ENCODE results near the gene GSTM3.
"Not testable (repeated sequence)": the region's sequence is repeated elsewhere in the genome, so short reads cannot be mapped to it uniquely, and the experiment has no call there.

The GSTM3 gene

DNA sequence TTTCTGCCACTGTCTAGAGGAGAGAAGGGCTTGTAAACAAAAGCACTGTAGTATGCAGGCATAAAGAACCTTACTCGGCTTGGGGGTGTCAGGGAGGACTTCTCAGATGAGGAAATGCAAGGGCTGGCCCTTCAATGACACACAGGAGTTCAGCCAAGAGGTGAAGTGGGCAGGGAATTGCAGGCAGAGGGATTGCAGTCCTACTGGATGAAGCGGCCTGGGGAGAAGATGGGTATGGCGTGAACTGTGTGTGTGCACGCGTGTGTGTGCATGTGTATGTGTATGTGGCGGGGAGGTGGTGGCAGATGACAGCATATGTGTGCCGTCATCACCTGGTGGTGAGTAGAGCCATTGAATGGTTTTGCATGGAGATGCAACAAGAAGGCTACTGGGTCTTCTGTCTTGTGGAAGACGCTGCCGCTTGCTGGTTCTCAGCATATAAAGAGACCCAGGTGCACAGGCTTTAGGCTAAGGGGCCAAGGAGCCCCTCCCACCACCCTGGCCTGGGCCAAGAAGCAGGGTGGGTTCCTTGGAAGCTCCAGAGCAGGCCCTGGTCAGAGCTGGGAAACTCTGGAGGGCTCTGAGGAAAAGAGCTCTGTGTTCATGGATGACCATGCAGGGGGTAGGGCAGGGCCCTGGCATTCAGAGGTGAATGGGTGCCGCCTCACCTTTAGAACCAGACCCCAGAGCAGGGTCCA, 26.9 kb upstream of the GSTM3 start:
- H3F3A ChIP-seq (ENCODE audit: insufficient read depth, low read length), result no peaks in the 10 kb centered on the region
- no peaks in the 10 kb centered on the region for H3K79me2 ChIP-seq (ENCODE audit: insufficient read depth, low read length)
- H3K27ac ChIP-seq (ENCODE audit: low read depth, low read length, poor library complexity, severe bottlenecking), result no peak overlapping the region
- peaks cover 6% of the 10 kb centered on the region for H3K27me3 ChIP-seq (ENCODE audit: insufficient read depth, low read length)
- no peaks in the 10 kb centered on the region for H3K4me1 ChIP-seq (ENCODE audit: insufficient read depth, low read length, severe bottlenecking)
- no peak overlapping the region for H3K4me2 ChIP-seq (ENCODE audit: low read length)
- TF ChIP-seq EZH2 (IDR thresholded peaks at IDR 0.05; ENCODE audit: borderline replicate concordance, low read length), result no peak
- TF ChIP-seq, protein P1, sequence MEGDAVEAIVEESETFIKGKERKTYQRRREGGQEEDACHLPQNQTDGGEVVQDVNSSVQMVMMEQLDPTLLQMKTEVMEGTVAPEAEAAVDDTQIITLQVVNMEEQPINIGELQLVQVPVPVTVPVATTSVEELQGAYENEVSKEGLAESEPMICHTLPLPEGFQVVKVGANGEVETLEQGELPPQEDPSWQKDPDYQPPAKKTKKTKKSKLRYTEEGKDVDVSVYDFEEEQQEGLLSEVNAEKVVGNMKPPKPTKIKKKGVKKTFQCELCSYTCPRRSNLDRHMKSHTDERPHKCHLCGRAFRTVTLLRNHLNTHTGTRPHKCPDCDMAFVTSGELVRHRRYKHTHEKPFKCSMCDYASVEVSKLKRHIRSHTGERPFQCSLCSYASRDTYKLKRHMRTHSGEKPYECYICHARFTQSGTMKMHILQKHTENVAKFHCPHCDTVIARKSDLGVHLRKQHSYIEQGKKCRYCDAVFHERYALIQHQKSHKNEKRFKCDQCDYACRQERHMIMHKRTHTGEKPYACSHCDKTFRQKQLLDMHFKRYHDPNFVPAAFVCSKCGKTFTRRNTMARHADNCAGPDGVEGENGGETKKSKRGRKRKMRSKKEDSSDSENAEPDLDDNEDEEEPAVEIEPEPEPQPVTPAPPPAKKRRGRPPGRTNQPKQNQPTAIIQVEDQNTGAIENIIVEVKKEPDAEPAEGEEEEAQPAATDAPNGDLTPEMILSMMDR (IDR thresholded peaks at IDR 0.05; ENCODE audit: low read length), result no peak
- no peak overlapping the region for H3K9ac ChIP-seq (ENCODE audit: low read length)
- H4K20me1 ChIP-seq (ENCODE audit: insufficient read depth, low read length), result no peaks in the 10 kb centered on the region
- no peaks in the 10 kb centered on the region for H3K9me3 ChIP-seq (ENCODE audit: low read length)
- no peak overlapping the region for H2AFZ ChIP-seq (ENCODE audit: low read length)
- no peaks in the 10 kb centered on the region for H3K9me2 ChIP-seq (ENCODE audit: low read depth, low read length)
- no peaks in the 10 kb centered on the region for H3K36me3 ChIP-seq (ENCODE audit: insufficient read depth, low read length)
- no peak overlapping the region for H3K4me3 ChIP-seq (ENCODE audit: low read depth, low read length, poor library complexity, severe bottlenecking)

DNA sequence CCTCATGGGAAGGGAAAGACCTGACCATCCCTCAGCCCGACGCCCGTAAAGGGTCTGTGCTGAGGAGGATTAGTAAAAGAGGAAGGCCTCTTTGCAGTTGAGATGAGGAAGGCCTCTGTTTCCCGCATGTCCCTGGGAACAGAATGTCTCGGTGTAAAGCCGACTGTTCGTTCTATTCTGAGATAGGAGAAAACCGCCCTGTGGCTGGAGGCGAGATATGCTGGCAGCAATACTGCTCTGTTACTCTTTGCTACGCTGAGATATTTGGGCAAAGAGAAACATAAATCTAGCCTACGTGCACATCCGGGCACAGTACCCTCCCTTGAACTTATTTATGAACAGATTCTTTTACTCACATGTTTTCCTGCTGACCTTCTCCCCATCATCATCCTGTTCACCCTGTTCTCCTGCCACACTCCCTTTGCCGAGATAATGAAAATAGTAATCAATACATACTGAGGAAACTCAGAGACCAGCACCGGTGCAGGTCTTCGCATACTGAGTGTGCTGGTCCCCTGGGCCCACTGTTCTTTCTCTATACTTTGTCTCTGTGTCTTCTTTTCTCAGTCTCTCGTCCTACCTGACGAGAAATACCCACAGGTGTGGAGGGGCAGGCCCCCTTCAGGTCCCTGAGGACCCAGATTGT, 26.3 kb upstream of the GSTM3 start:
- H3K27me3 ChIP-seq (ENCODE audit: insufficient read depth, low read length); H3K9ac ChIP-seq (ENCODE audit: low read length); H3K79me2 ChIP-seq (ENCODE audit: insufficient read depth, low read length); H3K9me2 ChIP-seq (ENCODE audit: low read depth, low read length); H3K9me3 ChIP-seq (ENCODE audit: low read length); H2AFZ ChIP-seq (ENCODE audit: low read length); H3K27ac ChIP-seq (ENCODE audit: low read depth, low read length, poor library complexity, severe bottlenecking); H3K36me3 ChIP-seq (ENCODE audit: insufficient read depth, low read length); H3F3A ChIP-seq (ENCODE audit: insufficient read depth, low read length); H4K20me1 ChIP-seq (ENCODE audit: insufficient read depth, low read length); H3K4me2 ChIP-seq (ENCODE audit: low read length); H3K4me1 ChIP-seq (ENCODE audit: insufficient read depth, low read length, severe bottlenecking); H3K4me3 ChIP-seq (ENCODE audit: low read depth, low read length, poor library complexity, severe bottlenecking): not testable (repeated sequence)

DNA sequence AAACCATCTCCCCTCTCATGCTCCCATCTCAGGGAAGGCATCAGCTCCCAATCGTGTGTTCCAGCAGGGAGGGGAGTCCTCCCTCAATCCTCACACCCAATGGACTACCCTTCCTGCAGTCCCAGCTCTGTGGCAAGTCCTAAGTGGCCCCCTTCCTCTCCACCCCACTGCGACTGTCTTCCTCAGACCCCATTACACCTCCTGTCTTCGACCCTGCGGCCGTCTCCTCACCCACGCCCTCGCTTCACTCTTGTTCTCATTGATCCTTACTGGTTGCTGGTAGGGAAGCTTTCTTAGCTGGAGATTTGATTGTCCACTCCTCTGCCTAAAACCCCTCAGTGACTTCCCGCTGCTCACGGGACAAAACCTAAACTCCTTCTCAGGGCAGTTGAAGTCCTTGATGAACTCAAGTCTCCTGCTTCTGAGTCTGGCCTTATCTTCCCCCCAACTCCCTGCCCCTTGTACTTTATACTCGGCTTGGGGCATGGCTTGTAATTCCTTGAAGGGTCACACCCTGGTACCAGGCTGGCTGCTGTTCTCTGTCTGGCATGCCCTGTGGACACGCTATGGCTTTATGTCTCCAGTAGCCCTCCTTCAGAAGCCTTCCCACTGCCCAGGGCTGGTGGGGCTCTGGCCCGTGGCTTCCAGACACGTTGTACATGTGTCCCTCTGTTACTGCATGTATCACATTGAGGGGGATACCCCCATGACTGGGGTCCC, 25.2 kb upstream of the GSTM3 start:
- no peaks in the 10 kb centered on the region for H4K20me1 ChIP-seq (ENCODE audit: insufficient read depth, low read length)
- H3K36me3 ChIP-seq (ENCODE audit: insufficient read depth, low read length), result no peaks in the 10 kb centered on the region
- H3K9me3 ChIP-seq (ENCODE audit: low read length), result no peaks in the 10 kb centered on the region
- TF ChIP-seq, protein P1 (IDR thresholded peaks at IDR 0.05; ENCODE audit: low read length), result no peak
- TF ChIP-seq EZH2 (IDR thresholded peaks at IDR 0.05; ENCODE audit: borderline replicate concordance, low read length), result no peak
- H3F3A ChIP-seq (ENCODE audit: insufficient read depth, low read length), result no peaks in the 10 kb centered on the region
- peaks cover 6% of the 10 kb centered on the region for H3K27me3 ChIP-seq (ENCODE audit: insufficient read depth, low read length)
- H3K4me3 ChIP-seq (ENCODE audit: low read depth, low read length, poor library complexity, severe bottlenecking), result no peak overlapping the region
- H3K27ac ChIP-seq (ENCODE audit: low read depth, low read length, poor library complexity, severe bottlenecking), result no peak overlapping the region
- H2AFZ ChIP-seq (ENCODE audit: low read length), result no peak overlapping the region
- H3K79me2 ChIP-seq (ENCODE audit: insufficient read depth, low read length), result no peaks in the 10 kb centered on the region
- no peaks in the 10 kb centered on the region for H3K4me1 ChIP-seq (ENCODE audit: insufficient read depth, low read length, severe bottlenecking)
- H3K9ac ChIP-seq (ENCODE audit: low read length), result no peak overlapping the region
- no peaks in the 10 kb centered on the region for H3K9me2 ChIP-seq (ENCODE audit: low read depth, low read length)
- H3K4me2 ChIP-seq (ENCODE audit: low read length), result no peak overlapping the region

Data from OCI-LY1 (cell line).